Activated naive CD8-positive, alpha-beta T cell treated with anti-CD3 and anti-CD28 coated beads for 36 hours (primary cell): ENCODE measurements around the gene GPC5. TPM values are rescaled to one million over a fixed set of nuclear protein-coding genes. Genes with fewer than 3 reads are reported as not detected.

Experiments
- DNase-seq: peaks from one replicate; pipeline ENCODE4 v3.0.0; 2021
- H3K27ac Mint-ChIP-seq: one replicate; pipeline ENCODE4 v1.8.0; 2022; ENCODE audit warnings: mild to moderate bottlenecking, moderate library complexity, mixed read lengths
- H3K27me3 Mint-ChIP-seq: one replicate; pipeline ENCODE4 v1.8.0; 2022; ENCODE audit warnings: mild to moderate bottlenecking, mixed read lengths
- H3K36me3 Mint-ChIP-seq: one replicate; pipeline ENCODE4 v1.8.0; 2021; ENCODE audit warnings: mild to moderate bottlenecking, mixed read lengths
- H3K4me1 Mint-ChIP-seq: one replicate; pipeline ENCODE4 v1.8.0; 2021; ENCODE audit warnings: mixed read lengths
- H3K4me3 Mint-ChIP-seq: one replicate; pipeline ENCODE4 v1.8.0; 2022; ENCODE audit warnings: mild to moderate bottlenecking, moderate library complexity, mixed read lengths
- H3K9me3 Mint-ChIP-seq: one replicate; pipeline ENCODE4 v1.8.0; 2022; ENCODE audit warnings: mixed read lengths
- total RNA-seq, 2 experiments: library from RNA; stranded (reverse); gene quantifications; one replicate each; pipeline ENCODE4 v1.2.3, GENCODE V29; 2021

Gene GPC5
- total RNA-seq, 2 experiments from 2014 or later, result 0.23 TPM; not detected in 1

DNA sequence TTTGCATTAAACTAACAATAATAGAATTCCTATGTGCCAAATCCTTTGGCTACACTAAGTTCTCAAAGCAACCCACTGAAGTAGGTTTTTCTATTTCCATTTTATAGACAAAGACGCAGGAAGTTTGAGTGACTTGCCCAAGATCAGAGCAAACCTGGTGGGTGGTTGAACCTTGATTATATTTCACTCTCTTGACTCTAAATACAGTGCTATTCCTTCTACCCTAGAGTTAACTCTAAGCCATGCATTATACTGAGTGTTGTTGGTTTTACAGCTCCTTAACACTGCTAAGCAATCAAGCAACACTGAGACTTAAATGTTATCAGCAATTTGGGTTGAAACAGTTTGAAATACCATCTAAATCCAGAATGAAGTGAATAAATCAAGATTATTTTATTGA is 1014.6 kb downstream of the GPC5 start:
- Mint-ChIP-seq H3K4me3 (no peak overlapping the region), H3K36me3 (no peaks in the 10 kb centered on the region), H3K27ac (no peak overlapping the region), H3K27me3 (no peaks in the 10 kb centered on the region), H3K4me1 (no peaks in the 10 kb centered on the region), H3K9me3 (peaks cover 1% of the 10 kb centered on the region)
- DNase-seq, result no peak

DNA sequence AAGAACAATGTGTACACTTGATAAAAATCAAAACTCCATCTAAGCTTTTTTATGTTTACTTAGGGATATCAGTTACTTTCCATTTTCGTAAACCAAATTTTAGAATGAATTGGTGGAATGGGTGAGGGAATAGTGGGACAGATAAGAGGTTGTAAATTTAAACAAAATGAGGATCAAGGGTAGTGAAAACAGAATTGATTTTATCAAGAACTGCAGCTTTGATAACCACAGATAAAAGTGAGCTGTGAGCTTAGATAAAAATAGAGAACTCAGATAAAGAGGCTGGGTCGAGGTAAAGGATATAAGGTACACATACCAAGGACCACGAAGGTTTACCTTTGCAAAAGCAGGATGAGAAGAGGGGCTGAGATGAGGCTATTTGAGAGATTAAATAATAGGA is 1015.0 kb downstream of the GPC5 start:
- Mint-ChIP-seq H3K27ac (no peak overlapping the region), H3K27me3 (no peaks in the 10 kb centered on the region), H3K4me3 (no peak overlapping the region), H3K9me3 (peaks cover 1% of the 10 kb centered on the region), H3K4me1 (no peaks in the 10 kb centered on the region), H3K36me3 (no peaks in the 10 kb centered on the region)
- no peak for DNase-seq

DNA sequence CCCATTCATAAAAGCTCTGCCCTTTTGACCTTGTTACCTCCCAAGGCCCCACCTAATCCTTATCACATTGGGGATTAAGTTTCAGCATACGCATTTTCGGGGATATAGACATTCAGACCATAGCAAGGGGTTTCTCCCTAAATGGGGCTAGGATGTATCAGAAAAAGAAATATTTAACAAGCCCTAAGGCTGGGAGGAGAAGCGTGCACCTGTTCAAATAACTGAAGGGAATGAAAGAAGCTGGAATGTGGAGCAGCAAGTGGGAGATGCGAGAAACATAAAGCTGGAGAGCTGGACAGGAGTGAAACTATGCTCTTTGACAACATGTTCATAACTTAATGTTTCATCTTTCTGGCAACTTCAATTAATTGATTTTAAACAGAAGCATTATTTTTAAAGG is 1016.4 kb downstream of the GPC5 start:
- DNase-seq, result no peak
- H3K27me3 Mint-ChIP-seq, result no peaks in the 10 kb centered on the region
- H3K4me1 Mint-ChIP-seq, result no peaks in the 10 kb centered on the region
- H3K27ac Mint-ChIP-seq, result no peak overlapping the region
- H3K9me3 Mint-ChIP-seq, result peaks cover 1% of the 10 kb centered on the region
- H3K36me3 Mint-ChIP-seq, result no peaks in the 10 kb centered on the region
- no peak overlapping the region for H3K4me3 Mint-ChIP-seq

DNA sequence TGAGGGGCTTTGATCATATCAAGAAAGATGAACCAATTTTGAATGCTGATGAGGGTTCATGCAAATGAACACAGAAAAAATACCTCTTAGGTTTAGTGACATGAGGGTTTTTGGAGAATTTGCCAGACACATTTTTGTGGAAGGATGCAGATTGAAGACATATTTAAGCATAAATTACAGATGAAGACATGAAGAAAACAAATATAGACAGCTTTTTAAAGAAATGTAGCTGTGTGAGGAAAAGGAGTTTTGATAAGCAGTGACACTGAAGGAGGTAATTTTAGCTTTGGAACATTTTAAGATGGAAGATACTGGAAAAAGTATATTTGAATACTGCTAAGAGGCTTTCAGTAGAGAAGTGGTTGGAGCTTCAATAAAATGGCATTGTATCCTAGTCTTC is 1017.4 kb downstream of the GPC5 start:
- Mint-ChIP-seq H3K27ac (no peak overlapping the region), H3K36me3 (no peaks in the 10 kb centered on the region), H3K27me3 (no peaks in the 10 kb centered on the region), H3K9me3 (peaks cover 1% of the 10 kb centered on the region), H3K4me3 (no peak overlapping the region), H3K4me1 (no peaks in the 10 kb centered on the region)
- no peak for DNase-seq

DNA sequence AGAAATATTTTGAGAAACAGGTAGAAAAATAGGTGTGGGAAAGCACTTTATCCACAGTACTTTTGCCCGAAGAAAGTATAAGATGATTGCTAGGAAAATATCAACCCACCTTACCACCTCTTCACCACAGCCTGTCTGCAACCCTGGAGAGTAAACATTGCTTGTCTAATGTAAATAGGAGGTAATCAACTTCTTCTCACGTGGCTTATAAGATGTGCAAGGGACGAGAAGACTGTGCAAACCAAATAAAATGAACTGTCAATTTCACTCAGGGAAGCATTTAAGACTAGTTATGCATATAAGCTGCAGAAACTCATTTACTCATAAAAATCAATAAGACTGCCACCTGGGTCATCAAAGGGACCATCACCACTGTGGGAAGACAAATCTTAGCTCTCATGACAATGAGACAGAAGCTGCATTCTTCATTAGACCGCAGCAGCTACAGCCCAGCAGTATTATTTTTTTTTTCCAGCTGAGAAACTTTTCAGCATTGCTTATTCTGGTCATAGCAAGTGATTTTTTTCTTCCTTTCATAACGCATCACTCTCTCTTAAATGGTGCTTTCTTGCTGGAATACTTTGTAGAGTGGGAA is 1020.5 kb downstream of the GPC5 start:
- Mint-ChIP-seq H3K36me3 (no peaks in the 10 kb centered on the region), H3K4me1 (no peaks in the 10 kb centered on the region), H3K4me3 (no peak overlapping the region), H3K27me3 (no peaks in the 10 kb centered on the region), H3K27ac (no peak overlapping the region), H3K9me3 (peaks cover 2% of the 10 kb centered on the region)
- no peak for DNase-seq

DNA sequence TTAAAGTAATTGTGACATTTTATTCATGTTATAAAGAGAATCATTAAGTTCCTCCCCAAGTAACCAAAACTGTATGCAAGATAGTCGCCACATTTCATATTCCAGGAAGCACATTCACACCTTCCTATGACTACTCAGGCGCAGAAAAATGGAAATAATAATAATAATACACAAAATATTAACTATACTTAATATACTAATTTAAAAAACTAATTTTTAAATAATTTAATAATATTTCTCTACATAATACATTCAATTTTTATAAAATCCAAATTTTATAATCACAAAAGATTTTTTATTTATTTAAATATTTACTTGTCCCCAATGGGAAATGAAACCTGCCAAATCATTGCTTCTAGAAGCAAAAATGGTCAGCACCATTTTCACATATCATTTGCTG is 1030.8 kb downstream of the GPC5 start:
- peaks cover 6% of the 10 kb centered on the region for H3K9me3 Mint-ChIP-seq
- H3K27ac Mint-ChIP-seq, result no peak overlapping the region
- H3K4me3 Mint-ChIP-seq, result no peak overlapping the region
- H3K27me3 Mint-ChIP-seq, result no peaks in the 10 kb centered on the region
- no peaks in the 10 kb centered on the region for H3K36me3 Mint-ChIP-seq
- no peaks in the 10 kb centered on the region for H3K4me1 Mint-ChIP-seq
- no peak for DNase-seq

DNA sequence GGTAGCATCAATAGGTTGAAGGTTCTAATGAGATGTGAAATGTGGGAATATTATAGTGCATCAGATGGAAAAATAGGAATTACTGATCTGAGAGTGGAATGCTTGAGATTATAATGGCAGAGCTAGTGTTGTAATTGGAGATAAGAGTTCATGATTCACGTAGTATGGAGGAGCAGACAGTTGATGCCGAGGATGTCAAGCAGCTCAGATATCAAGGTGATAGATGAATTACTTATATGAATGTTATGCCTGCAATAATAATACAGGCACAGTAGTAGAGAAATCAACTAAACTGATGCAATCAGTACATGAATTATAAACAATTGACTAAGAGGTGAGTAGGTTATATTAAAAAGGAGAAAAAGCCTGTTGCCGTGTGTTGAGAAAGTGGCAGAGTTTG is 1035.0 kb downstream of the GPC5 start:
- Mint-ChIP-seq H3K9me3 (peaks cover 6% of the 10 kb centered on the region), H3K36me3 (no peaks in the 10 kb centered on the region), H3K4me3 (no peak overlapping the region), H3K27me3 (no peaks in the 10 kb centered on the region), H3K4me1 (no peaks in the 10 kb centered on the region), H3K27ac (no peak overlapping the region)
- no peak for DNase-seq

DNA sequence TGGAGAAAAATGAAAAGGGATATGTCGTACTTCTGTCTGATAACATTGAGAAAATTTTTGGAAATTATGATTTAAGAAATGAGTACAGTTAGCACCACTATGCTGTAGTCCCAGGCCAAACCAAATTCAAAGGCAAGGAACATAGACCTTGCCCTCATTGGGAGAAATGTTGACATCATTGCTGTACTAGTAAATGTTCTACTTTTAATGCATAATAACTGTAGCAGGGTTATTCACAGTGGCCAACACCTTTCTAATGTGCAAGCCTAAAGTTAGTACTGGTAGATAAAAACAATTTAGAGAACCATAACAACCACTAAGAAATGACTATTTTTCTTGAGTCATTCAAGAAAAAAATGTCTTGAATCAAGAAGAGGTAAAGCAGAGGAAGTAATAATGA is 1035.5 kb downstream of the GPC5 start:
- H3K27me3 Mint-ChIP-seq, result no peaks in the 10 kb centered on the region
- H3K36me3 Mint-ChIP-seq, result no peaks in the 10 kb centered on the region
- peaks cover 6% of the 10 kb centered on the region for H3K9me3 Mint-ChIP-seq
- H3K4me1 Mint-ChIP-seq, result no peaks in the 10 kb centered on the region
- no peak for DNase-seq
- H3K4me3 Mint-ChIP-seq, result no peak overlapping the region
- no peak overlapping the region for H3K27ac Mint-ChIP-seq

DNA sequence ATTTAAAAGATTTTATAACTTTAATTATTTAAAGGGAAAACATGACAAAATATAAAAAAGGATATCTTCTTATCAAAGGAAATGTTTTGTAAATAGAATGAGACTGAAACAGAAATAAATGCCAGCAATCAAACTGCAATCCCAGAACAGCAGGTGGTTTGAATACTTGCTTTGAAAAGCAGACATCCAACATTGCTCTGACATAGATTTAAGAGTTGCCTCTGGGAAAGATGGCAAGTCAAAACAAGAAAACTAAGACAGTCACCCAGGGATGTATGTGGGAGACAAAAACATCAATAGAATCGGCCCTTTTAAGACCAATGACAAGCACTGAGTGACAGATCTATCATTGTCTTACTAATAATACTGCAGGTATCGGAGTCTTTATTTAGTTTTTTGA is 1038.5 kb downstream of the GPC5 start:
- DNase-seq, result no peak
- H3K36me3 Mint-ChIP-seq, result no peaks in the 10 kb centered on the region
- no peaks in the 10 kb centered on the region for H3K4me1 Mint-ChIP-seq
- no peaks in the 10 kb centered on the region for H3K27me3 Mint-ChIP-seq
- no peak overlapping the region for H3K27ac Mint-ChIP-seq
- peaks cover 6% of the 10 kb centered on the region for H3K9me3 Mint-ChIP-seq
- no peak overlapping the region for H3K4me3 Mint-ChIP-seq

DNA sequence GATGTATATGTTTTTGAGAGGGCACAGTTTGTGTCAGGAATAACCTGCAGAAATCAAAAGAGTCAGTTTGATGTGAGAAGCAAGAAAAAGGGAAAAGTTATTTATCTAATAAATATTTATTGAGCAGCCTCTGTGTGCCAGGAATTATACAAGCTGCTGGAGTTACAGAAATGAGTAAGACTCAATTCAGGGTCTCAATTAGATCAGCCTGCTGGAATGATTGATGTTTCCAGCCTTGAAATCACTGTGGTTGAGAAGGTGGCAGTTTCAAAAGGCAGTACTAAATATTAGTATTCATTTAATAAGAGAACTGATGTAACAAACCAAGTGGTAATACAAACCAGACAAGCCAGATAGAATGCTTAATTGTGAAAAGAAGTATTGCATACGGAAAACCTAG is 1045.8 kb downstream of the GPC5 start:
- Mint-ChIP-seq H3K9me3 (peaks cover 3% of the 10 kb centered on the region), H3K36me3 (no peaks in the 10 kb centered on the region), H3K4me3 (no peak overlapping the region), H3K4me1 (no peaks in the 10 kb centered on the region), H3K27ac (no peak overlapping the region), H3K27me3 (no peaks in the 10 kb centered on the region)
- DNase-seq, result no peak

DNA sequence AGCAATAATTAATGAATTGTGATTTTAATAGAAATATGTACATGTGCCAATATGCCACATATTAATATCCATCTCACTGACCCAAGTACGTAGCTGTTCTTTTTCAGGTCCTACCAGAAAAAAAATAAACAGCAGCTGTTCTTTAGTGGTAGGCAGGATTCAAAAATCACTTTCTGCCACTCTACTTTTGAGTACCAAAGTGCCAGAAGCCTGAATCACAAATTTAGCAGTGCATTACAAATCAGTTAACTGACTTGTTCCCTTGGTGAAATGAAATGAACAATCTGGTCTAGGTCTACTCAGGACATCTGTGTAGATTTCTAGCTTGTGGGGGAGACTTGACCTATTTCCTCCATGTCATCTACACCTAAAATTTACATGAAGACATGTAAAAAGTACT is 1052.6 kb downstream of the GPC5 start:
- H3K36me3 Mint-ChIP-seq, result no peaks in the 10 kb centered on the region
- H3K27me3 Mint-ChIP-seq, result no peaks in the 10 kb centered on the region
- H3K27ac Mint-ChIP-seq, result no peak overlapping the region
- H3K9me3 Mint-ChIP-seq, result peaks cover 2% of the 10 kb centered on the region
- no peak for DNase-seq
- no peaks in the 10 kb centered on the region for H3K4me1 Mint-ChIP-seq
- H3K4me3 Mint-ChIP-seq, result no peak overlapping the region

DNA sequence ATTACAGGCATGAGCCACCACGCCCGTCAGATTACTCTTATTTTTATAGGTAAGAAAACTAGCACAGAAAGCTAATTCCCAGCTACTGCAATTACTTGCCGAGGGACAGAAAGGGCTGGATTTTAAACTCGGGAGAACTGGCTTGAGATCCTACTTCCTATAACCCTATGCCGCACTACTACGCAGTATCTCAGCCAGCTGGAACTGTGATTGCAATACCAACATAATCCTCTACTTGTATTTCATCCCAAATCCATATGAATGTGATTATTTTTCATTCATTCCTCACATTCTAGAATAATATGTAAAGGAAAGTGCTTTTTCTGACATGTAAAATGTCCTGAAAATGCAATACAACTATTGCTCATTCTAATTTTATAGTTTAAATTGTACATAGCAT is 1054.4 kb downstream of the GPC5 start:
- H3K36me3 Mint-ChIP-seq, result no peaks in the 10 kb centered on the region
- no peak for DNase-seq

DNA sequence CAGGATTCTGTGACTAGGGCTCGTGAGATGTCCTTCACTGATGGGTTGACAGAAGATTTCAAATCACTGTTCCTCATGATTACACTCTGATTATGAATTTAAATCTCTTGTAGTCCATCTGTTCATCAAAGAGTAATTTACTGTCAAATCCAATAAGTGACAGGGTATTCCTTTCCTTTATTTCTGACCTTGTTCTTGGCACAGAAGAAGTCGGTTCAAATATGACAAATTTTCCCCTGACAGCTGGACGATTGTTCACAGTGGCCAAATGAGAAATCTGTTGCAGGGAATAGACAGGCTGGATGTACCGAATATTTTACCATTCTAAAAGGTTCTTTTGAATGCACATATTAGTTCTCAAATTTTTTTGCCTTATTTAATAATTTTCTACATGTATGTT is 1060.9 kb downstream of the GPC5 start:
- DNase-seq, result no peak

More for the DNA sequence above, 1054.4 kb downstream of the GPC5 start:
- no peak overlapping the region for H3K4me3 Mint-ChIP-seq
- no peak overlapping the region for H3K27ac Mint-ChIP-seq
- no peaks in the 10 kb centered on the region for H3K9me3 Mint-ChIP-seq
- H3K27me3 Mint-ChIP-seq, result no peaks in the 10 kb centered on the region
- H3K4me1 Mint-ChIP-seq, result no peaks in the 10 kb centered on the region

DNA sequence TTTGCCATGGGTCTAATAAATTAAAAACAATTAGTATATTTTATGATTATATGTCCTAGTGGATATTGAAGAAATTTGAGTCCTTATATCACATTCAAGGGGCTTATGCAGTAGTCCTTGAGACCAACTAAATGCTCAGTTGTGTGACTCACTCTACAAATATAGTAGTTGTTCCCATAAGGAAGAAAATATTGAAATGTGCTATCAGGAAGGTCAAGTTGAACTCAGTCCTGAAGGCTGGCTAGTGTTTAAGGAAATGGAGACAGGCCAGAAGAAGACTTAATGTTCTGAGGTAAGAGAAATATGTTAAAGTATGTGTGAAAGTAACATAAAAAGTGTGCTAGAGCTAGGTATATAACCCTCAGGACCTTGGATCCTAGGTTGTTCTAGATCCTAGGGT is 1062.1 kb downstream of the GPC5 start:
- H3K27me3 Mint-ChIP-seq, result no peaks in the 10 kb centered on the region
- DNase-seq, result no peak
- H3K36me3 Mint-ChIP-seq, result no peaks in the 10 kb centered on the region
- no peak overlapping the region for H3K4me3 Mint-ChIP-seq
- H3K4me1 Mint-ChIP-seq, result no peaks in the 10 kb centered on the region
- no peaks in the 10 kb centered on the region for H3K9me3 Mint-ChIP-seq
- H3K27ac Mint-ChIP-seq, result no peak overlapping the region

More for the DNA sequence above, 1060.9 kb downstream of the GPC5 start:
- H3K27me3 Mint-ChIP-seq, result no peaks in the 10 kb centered on the region
- H3K4me3 Mint-ChIP-seq, result no peak overlapping the region
- H3K27ac Mint-ChIP-seq, result no peak overlapping the region
- no peaks in the 10 kb centered on the region for H3K36me3 Mint-ChIP-seq
- no peaks in the 10 kb centered on the region for H3K4me1 Mint-ChIP-seq
- H3K9me3 Mint-ChIP-seq, result no peaks in the 10 kb centered on the region

DNA sequence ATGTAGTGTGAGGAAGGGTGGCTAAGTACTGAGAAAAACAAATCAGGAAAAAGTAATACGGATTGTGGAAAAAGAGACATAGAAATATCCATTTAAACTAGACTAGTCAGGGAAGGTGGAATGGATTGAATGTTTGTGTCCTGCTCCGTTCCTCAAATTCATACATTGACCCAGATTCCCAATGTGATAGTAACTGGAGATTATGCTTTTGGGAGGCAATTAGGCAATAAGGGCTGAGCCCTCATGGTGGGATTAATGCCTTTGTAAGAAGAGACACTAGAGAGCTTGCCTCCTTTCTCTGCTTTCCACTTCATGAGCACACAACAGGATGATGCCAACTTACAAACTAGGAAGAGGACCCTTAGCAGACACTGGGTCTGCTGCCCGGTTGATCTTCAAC is 1063.0 kb downstream of the GPC5 start:
- H3K27me3 Mint-ChIP-seq, result no peaks in the 10 kb centered on the region
- H3K4me3 Mint-ChIP-seq, result no peak overlapping the region
- H3K36me3 Mint-ChIP-seq, result no peaks in the 10 kb centered on the region
- no peak overlapping the region for H3K27ac Mint-ChIP-seq
- H3K4me1 Mint-ChIP-seq, result no peaks in the 10 kb centered on the region
- DNase-seq, result no peak
- no peaks in the 10 kb centered on the region for H3K9me3 Mint-ChIP-seq

DNA sequence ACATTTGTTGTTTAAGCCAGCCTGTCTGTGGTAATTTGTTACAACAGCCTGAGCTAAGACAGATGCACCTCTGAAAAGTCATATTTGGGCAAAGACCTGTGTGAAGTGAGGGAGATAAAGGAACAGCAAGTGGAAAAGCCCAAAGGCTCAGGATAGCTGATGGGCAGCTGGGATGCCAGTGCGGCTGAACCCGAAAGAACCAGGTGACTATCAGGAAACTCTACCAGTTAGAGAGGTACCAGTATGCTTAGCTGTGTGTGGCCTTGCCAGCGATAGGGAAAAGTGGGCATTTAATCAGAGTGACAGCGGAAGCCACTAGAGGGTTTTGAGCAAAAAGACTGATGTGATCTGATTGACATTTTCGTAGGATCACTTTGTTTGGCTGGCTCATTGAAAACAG is 1063.4 kb downstream of the GPC5 start:
- Mint-ChIP-seq H3K36me3 (no peaks in the 10 kb centered on the region), H3K4me3 (no peak overlapping the region), H3K27ac (no peak overlapping the region), H3K27me3 (no peaks in the 10 kb centered on the region), H3K4me1 (no peaks in the 10 kb centered on the region), H3K9me3 (no peaks in the 10 kb centered on the region)
- DNase-seq, result no peak

DNA sequence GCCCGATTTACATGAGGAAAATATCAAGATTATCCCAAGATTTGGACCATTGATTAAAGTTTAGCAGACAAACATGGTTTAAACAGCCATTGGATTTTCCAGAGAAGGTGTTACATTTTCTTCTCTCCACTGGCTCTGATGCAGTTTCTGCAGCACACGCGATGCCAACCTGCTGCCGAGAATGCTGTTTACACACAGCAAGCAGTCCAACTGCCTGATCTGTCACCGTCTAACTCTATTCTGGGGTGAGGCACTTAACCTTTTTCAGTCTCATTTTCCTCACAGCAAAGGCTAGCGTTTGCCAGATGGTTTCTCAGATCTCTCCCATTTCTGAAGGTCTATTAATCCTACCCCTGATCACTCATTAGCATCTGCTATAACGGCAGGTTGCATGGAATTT is 1064.7 kb downstream of the GPC5 start:
- no peak overlapping the region for H3K27ac Mint-ChIP-seq
- no peak overlapping the region for H3K4me3 Mint-ChIP-seq
- H3K9me3 Mint-ChIP-seq, result no peaks in the 10 kb centered on the region
- DNase-seq, result no peak
- H3K4me1 Mint-ChIP-seq, result no peaks in the 10 kb centered on the region
- H3K27me3 Mint-ChIP-seq, result no peaks in the 10 kb centered on the region
- no peaks in the 10 kb centered on the region for H3K36me3 Mint-ChIP-seq
